Suprapubic skin (tissue), 4 donors: ENCODE measurements around the gene SLC26A4.

Experiments used
- EP300 ChIP-seq: sonication (generic); formaldehyde crosslinking; IDR thresholded peaks from one replicate; pipeline ENCODE4 v1.6.1; 2017; ENCODE audit warnings: antibody characterized with exemption
- POLR2A ChIP-seq, 2 donors: fragments of 450-650 bp; IDR thresholded peaks; one replicate each; pipeline ENCODE4 v1.6.1; 2017; ENCODE audit warnings: antibody characterized with exemption in 2 of 2, mild to moderate bottlenecking in 2 of 2, moderate library complexity in 2 of 2
- POLR2AphosphoS5 ChIP-seq, 3 donors: sonication (generic); formaldehyde crosslinking; IDR thresholded peaks; one replicate each; pipeline ENCODE4 v1.6.1; 2017; ENCODE audit warnings: antibody characterized with exemption in 3 of 3
- TF ChIP-seq, protein P1 (sequence below), 2 donors: fragments of 200-600 bp in 1 of 2; fragments of 450-650 bp in 1 of 2; sonication (generic) in 1 of 2; IDR thresholded peaks; one replicate each; pipeline ENCODE4 v1.5.1; 2016 to 2019; ENCODE audit warnings: antibody characterized with exemption in 2 of 2, mild to moderate bottlenecking in 1 of 2, moderate library complexity in 1 of 2

DNA sequence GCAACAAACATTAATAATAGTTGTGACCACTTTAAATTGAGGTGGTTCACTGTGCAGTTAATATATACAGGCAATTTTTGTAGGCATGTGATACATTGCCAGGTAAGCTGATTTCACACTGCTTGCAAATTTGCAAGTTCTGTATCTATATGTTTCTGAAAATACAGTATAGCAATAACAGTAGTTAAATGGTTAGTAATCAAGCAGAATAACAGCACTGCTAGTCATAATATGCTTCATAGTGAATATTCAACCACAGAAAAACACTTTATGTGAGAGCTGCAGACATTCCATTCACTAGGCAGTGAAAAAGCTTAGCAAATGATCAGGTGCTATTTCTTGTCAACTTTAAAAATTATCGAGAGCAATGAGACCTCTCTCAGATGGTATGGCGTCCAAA is 28.9 kb downstream of the SLC26A4 start:
- TF ChIP-seq EP300 (no peak), POLR2AphosphoS5 (IDR thresholded peaks at IDR 0.05) (no peak), POLR2A (IDR thresholded peaks at IDR 0.05) (no peak)
- TF ChIP-seq, protein P1, sequence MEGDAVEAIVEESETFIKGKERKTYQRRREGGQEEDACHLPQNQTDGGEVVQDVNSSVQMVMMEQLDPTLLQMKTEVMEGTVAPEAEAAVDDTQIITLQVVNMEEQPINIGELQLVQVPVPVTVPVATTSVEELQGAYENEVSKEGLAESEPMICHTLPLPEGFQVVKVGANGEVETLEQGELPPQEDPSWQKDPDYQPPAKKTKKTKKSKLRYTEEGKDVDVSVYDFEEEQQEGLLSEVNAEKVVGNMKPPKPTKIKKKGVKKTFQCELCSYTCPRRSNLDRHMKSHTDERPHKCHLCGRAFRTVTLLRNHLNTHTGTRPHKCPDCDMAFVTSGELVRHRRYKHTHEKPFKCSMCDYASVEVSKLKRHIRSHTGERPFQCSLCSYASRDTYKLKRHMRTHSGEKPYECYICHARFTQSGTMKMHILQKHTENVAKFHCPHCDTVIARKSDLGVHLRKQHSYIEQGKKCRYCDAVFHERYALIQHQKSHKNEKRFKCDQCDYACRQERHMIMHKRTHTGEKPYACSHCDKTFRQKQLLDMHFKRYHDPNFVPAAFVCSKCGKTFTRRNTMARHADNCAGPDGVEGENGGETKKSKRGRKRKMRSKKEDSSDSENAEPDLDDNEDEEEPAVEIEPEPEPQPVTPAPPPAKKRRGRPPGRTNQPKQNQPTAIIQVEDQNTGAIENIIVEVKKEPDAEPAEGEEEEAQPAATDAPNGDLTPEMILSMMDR (IDR thresholded peaks at IDR 0.05), result no peak
